ENCODE measurements around the gene STX7. TPM values are rescaled to one million over a fixed set of nuclear protein-coding genes. Genes with fewer than 3 reads are reported as not detected.
A peak's percentile ranks its signal among the peaks of the same experiment; 100 is the strongest.
"Not testable (repeated sequence)": the region's sequence is repeated elsewhere in the genome, so short reads cannot be mapped to it uniquely, and the experiment has no call there.

Gene STX7, protein sequence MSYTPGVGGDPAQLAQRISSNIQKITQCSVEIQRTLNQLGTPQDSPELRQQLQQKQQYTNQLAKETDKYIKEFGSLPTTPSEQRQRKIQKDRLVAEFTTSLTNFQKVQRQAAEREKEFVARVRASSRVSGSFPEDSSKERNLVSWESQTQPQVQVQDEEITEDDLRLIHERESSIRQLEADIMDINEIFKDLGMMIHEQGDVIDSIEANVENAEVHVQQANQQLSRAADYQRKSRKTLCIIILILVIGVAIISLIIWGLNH
- 10 to 100 TPM; 30.1 to 48.2 (median 33.3) TPM for total RNA-seq

DNA sequence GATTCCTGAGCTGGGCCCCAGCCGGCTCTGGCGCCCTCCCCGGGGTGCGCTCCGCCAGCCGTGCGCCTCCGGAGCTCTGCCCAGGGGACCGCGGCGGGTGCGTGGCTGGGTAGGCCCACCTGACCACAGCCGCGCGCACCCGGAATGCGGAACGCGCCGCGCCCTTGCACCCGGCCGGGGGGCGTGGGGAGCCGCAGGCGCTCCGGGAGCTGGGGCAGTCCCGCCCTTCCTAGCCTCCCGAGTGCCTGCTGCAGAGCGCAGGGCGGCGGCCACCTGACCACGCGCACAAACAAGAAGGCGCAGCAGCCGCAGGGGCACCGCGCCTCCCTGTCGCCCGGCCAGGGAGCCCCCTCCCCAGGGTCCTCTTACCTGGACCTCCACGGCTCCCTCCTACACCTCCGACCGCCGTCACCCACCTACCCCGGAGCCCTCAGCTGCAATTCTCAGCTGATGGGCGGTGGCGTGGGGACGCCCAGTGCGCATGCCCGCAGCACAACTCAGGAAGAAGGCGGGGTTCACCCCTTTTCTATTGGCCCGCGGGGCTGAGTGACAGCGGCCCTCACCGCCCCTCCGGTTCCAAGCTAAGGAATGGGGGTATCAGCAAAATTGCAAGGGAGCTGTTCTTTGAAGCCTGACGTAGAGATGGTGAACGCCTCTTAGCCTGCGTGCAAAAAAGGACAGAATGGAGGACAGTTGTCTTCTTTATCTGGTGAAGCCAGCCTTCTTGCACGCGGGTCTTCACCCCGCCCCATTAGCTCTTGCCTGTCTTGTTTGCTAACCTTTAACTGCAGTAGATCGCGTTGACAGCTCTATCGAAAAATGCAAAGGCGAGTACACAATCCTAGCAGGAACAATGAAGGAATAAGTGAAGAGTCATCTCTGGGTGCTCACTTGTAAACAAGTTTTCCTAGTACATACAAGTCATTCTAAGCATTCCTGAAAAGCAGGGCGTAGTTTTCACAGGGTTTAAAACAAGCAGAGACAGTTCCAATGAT lies at the start of gene STX7:
TSS of gene STX7 (minus strand) at position 479 of the 995 bp plus-strand sequence. CDS start 9,586 bp downstream, outside the sequence.
- WGBS, 2 donors: 0 to 4% methylated on average over 29 to 52 of the region's 67 CpGs
- peak within 1 kb of the TSS; percentile 72 for H3K4me3 ChIP-seq (ENCODE audit: low read depth, poor library complexity, severe bottlenecking)
- intact Hi-C loops (cut with DNase I; ENCODE audit: low total_unique reads): no loop called here
- TF ChIP-seq, protein P1, sequence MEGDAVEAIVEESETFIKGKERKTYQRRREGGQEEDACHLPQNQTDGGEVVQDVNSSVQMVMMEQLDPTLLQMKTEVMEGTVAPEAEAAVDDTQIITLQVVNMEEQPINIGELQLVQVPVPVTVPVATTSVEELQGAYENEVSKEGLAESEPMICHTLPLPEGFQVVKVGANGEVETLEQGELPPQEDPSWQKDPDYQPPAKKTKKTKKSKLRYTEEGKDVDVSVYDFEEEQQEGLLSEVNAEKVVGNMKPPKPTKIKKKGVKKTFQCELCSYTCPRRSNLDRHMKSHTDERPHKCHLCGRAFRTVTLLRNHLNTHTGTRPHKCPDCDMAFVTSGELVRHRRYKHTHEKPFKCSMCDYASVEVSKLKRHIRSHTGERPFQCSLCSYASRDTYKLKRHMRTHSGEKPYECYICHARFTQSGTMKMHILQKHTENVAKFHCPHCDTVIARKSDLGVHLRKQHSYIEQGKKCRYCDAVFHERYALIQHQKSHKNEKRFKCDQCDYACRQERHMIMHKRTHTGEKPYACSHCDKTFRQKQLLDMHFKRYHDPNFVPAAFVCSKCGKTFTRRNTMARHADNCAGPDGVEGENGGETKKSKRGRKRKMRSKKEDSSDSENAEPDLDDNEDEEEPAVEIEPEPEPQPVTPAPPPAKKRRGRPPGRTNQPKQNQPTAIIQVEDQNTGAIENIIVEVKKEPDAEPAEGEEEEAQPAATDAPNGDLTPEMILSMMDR (IDR thresholded peaks at IDR 0.05): no peak
- peak in 1 of 2 donors; percentile 24 for TF ChIP-seq POLR2A (IDR thresholded peaks at IDR 0.05)
- peak; percentile 89 to 97 for DNase-seq (ENCODE audit: low spot score in 2 of 2)

DNA sequence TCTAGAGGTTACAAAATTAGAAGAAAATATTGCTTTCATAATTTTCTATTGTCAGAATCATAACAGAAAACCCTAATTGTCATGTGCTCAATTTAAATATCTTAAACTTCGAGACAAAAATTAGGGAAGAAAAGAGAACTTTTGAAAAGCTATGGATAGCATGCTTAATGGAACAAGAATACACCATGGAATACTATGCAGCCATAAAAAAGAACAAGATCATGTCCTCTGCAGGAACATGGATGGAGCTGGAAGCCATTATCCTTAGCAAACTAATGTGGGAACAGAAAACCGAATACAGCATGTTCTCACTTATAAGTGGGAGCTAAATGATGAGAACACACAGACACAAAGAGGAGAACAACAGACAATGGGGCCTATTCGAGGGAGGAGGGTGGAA lies 47.2 kb upstream of the STX7 start:
- intact Hi-C loops (cut with DNase I; ENCODE audit: low total_unique reads); DNase-seq (ENCODE audit: low spot score in 2 of 2); H3K4me3 ChIP-seq (ENCODE audit: low read depth, poor library complexity, severe bottlenecking): not testable (repeated sequence)
- 76% methylated on average over 3 of the region's 3 CpGs for WGBS, 2 donors

DNA sequence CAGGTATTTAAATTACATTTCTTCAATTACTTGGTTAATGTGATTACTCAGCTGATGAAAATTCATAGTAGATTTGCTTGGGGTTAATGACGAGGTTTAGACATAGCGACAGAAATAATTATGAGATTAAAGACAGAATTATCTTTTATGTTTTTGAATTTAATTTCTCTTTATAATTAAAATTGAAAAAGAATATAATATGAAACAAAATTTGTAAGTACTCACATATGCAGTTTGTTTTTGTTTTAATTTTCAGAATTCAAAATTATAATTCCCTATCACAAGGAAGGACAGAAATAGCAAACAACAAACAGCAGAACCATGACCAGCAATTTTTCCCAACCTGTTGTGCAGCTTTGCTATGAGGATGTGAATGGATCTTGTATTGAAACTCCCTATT lies 39.5 kb upstream of the STX7 start, which contains the start of gene TAAR8:
TSS of gene TAAR8 (plus strand) at position 301 of the 400 bp plus-strand sequence. CDS start at position 322, 21 bp downstream.
- WGBS, 2 donors: 90 to 92% methylated on average over 2 of the region's 2 CpGs
- H3K4me3 ChIP-seq (ENCODE audit: low read depth, poor library complexity, severe bottlenecking): no peak within 1 kb of the TSS
- DNase-seq (ENCODE audit: low spot score in 2 of 2): no peak
- TF ChIP-seq, protein P1 (IDR thresholded peaks at IDR 0.05): no peak
- no peak for TF ChIP-seq POLR2A (IDR thresholded peaks at IDR 0.05)
- intact Hi-C loops (cut with DNase I; ENCODE audit: low total_unique reads): no loop called here

DNA sequence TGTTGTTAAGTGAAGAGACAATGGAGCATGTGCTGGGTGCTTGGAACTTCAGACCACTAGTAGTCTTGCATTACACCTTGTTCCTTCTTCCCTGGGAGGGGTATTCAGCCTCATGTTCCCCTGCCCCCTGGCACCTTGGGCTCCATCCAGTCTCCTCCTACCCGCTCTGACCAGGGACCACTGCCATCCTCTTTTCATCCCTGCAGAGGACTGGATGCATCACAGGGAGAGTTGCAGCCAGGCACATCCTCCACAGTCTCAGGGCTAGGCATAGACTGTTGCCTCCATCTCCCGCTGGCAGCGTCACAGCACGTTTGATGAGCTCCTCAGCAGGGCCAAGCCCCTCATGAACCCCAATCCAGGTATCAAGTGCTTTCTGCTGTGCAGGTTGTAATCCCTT lies 38.3 kb upstream of the STX7 start:
- intact Hi-C loops (cut with DNase I; ENCODE audit: low total_unique reads): no loop called here
- TF ChIP-seq, protein P1 (IDR thresholded peaks at IDR 0.05): no peak
- no peak for TF ChIP-seq POLR2A (IDR thresholded peaks at IDR 0.05)
- DNase-seq (ENCODE audit: low spot score in 2 of 2): no peak
- H3K4me3 ChIP-seq (ENCODE audit: low read depth, poor library complexity, severe bottlenecking): no peak overlapping the region
- 88 to 90% methylated on average over 4 of the region's 4 CpGs for WGBS, 2 donors

DNA sequence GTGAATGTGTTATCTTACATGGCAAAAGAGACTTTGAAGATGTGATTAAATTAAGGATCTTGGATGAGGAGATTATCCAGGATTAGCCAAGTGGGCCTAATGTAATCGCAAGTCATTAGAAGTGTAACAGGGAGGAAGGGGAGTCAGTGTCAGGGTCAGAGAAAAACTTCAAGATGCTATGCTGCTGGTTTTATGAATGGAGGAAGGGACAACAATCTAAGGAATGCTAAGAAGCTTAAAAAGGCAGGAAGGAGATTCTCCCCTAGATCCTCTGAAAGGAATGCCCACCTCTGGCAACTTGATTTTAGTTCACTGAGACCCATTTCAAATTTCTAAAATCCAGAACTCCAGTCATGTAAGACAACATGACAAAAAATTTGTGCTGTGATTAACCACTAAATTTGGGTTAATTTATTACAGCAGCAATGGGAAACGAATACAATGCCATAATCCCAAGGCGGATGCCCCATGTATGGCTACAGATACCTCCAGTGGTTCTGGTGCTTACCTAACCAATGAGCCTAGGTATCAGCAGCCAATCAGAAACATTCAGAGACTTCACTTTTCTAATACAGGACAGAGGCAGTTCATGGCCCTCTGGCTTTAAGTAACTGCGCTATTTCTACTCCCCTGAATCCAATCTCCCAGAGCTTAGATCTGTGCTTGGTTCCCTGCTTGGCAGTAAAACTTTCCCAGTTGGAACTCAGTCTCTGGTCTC lies 36.0 kb upstream of the STX7 start:
- H3K4me3 ChIP-seq (ENCODE audit: low read depth, poor library complexity, severe bottlenecking): no peak overlapping the region
- 84 to 93% methylated on average over 4 of the region's 4 CpGs for WGBS, 2 donors
- intact Hi-C loops (cut with DNase I; ENCODE audit: low total_unique reads): no loop called here
- no peak for TF ChIP-seq POLR2A (IDR thresholded peaks at IDR 0.05)
- no peak for DNase-seq (ENCODE audit: low spot score in 2 of 2)

DNA sequence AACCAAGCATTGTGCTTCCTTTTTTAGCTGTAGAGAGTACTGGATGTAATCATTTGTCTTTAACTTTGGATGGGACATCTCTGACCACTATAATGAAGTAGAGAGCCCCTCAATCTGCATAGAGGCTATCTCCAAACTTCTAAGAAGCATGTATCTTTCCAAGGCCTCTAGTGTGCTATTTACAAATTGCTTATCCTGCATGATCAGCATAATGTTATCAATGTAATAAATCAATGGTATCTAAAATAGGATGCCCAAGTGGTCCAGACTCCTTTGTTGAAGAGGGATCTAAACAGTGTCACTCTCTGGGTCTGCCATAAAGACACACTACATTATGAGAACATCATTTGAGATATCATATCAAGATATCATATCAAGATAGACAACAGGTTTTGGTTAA lies 31.9 kb upstream of the STX7 start:
- H3K4me3 ChIP-seq (ENCODE audit: low read depth, poor library complexity, severe bottlenecking): no peak overlapping the region
- intact Hi-C loops (cut with DNase I; ENCODE audit: low total_unique reads): no loop called here
- DNase-seq (ENCODE audit: low spot score in 2 of 2): no peak
- no peak for TF ChIP-seq POLR2A (IDR thresholded peaks at IDR 0.05)

DNA sequence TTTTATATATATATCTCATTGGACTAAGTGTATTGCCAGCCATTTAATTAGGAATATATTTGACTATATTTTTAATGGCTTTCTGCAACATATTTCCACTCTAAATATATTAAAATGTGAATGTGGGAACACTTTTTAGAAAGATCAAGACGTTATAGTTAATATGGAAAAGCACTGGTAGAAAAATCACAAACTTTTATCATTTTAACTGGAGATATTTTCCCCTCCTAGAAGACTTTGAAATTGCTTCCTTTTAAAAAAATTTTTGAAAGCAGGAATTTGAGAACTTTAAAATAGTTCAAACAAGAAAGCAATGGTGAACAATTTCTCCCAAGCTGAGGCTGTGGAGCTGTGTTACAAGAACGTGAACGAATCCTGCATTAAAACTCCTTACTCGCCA lies 25.1 kb upstream of the STX7 start, which contains the start of gene TAAR9:
TSS of gene TAAR9 (plus strand) at position 301 of the 400 bp plus-strand sequence. CDS start at position 314, 13 bp downstream.
- WGBS, 2 donors: 82 to 83% methylated on average over 4 of the region's 4 CpGs
- intact Hi-C loops (cut with DNase I; ENCODE audit: low total_unique reads): no loop called here
- no peak within 1 kb of the TSS for H3K4me3 ChIP-seq (ENCODE audit: low read depth, poor library complexity, severe bottlenecking)
- TF ChIP-seq, protein P1 (IDR thresholded peaks at IDR 0.05): no peak
- no peak for TF ChIP-seq POLR2A (IDR thresholded peaks at IDR 0.05)
- DNase-seq (ENCODE audit: low spot score in 2 of 2): no peak
